ENCODE measurements around the gene GZF1.

GRCh38 chr20:23327617-23328333 is 34.2 kb upstream of the GZF1 start:
- TF ChIP-seq CTCF (IDR thresholded peaks at IDR 0.05; ENCODE audit: insufficient read depth, low read length, poor library complexity, severe bottlenecking) (no peak), EZH2phosphoT487 (conservative IDR thresholded peaks at IDR 0.05; ENCODE audit: low read length) (no peak)
